ENCODE results near the gene EXOC3.

- no peak for TF ChIP-seq CTCF (conservative IDR thresholded peaks at IDR 0.05)
- no peak for TF ChIP-seq ZFX (IDR thresholded peaks at IDR 0.05)
These were observed 35.1 kb upstream of the EXOC3 start for GRCh38 chr5:407801-408268.
